OCI-LY3 (cell line): ENCODE data around the gene KRTAP3-1.

ENCODE experiments used
- H2AFZ ChIP-seq: fragments of 200-600, 300-600 bp; shearing (Covaris generic); 2 replicates; pipeline ENCODE4 v1.6.0; 2014; ENCODE audit warnings: antibody characterized with exemption, low read depth, low read length
- H3K27ac ChIP-seq: fragments of 200-600, 300-600 bp; sonication (generic); 2 replicates; pipeline ENCODE4 v1.5.1; 2014; ENCODE audit warnings: mild to moderate bottlenecking, low read length, moderate library complexity, mixed read lengths
- H3K27me3 ChIP-seq: fragments of 200-600, 300-600 bp; sonication (generic); 2 replicates; pipeline ENCODE4 v1.6.1; 2014; ENCODE audit warnings: low read depth, low read length, mixed read lengths
- H3K36me3 ChIP-seq: fragments of 200-600, 300-600 bp; sonication (generic); replicated peaks from 2 replicates; pipeline ENCODE3; 2014; ENCODE audit warnings: low read depth, low read length, mixed read lengths
- H3K4me1 ChIP-seq: fragments of 300-600, 200-600 bp; sonication (generic); 2 replicates; pipeline ENCODE4 v1.6.1; 2014; ENCODE audit warnings: low read length, mixed read lengths
- H3K4me2 ChIP-seq: fragments of 200-600, 300-600 bp; sonication (generic); 2 replicates; pipeline ENCODE4 v1.6.1; 2014; ENCODE audit warnings: low read length, mixed read lengths
- H3K4me3 ChIP-seq: fragments of 300-600, 200-600 bp; sonication (generic); 2 replicates; pipeline ENCODE4 v1.5.1; 2014; ENCODE audit warnings: antibody characterized with exemption, mild to moderate bottlenecking, low read length, moderate library complexity
- H3K79me2 ChIP-seq: fragments of 300-600, 200-600 bp; shearing (Covaris generic); 2 replicates; pipeline ENCODE4 v1.6.1; 2014; ENCODE audit warnings: mild to moderate bottlenecking, low read length, mixed read lengths
- H3K9ac ChIP-seq: fragments of 300-600, 200-600 bp; shearing (Covaris generic); 2 replicates; pipeline ENCODE4 v1.6.0; 2014; ENCODE audit warnings: mild to moderate bottlenecking, low read length, moderate library complexity
- H3K9me3 ChIP-seq: fragments of 200-600, 300-600 bp; shearing (Covaris generic); 2 replicates; pipeline ENCODE4 v1.6.1; 2014; ENCODE audit warnings: low read length, mixed read lengths; ENCODE audit not compliant: insufficient read depth
- H4K20me1 ChIP-seq: fragments of 200-600, 300-600 bp; sonication (generic); 2 replicates; pipeline ENCODE4 v1.6.1; 2016; ENCODE audit warnings: low read length, mixed read lengths; ENCODE audit not compliant: insufficient read depth
- EZH2phosphoT487 ChIP-seq: fragments of 200-600 bp; shearing (Covaris generic); IDR thresholded peaks from 2 replicates; pipeline ENCODE4 v1.6.1; 2018; ENCODE audit warnings: antibody characterized with exemption, mixed run types, low read depth
- TF ChIP-seq, protein P1 (sequence below): fragments of 200-600, 300-600 bp; sonication (generic); IDR thresholded peaks from 2 replicates; pipeline ENCODE4 v1.5.1; 2014; ENCODE audit warnings: antibody characterized with exemption, low read length, low read depth

KRTAP3-1 gene

GRCh38 chr17:41013606-41014005, 4.7 kb upstream of the KRTAP3-1 start:
- no peaks in the 10 kb centered on the region for H3K79me2 ChIP-seq
- H3K27me3 ChIP-seq: peaks cover 25% of the 10 kb centered on the region
- no peaks in the 10 kb centered on the region for H3K36me3 ChIP-seq
- no peak overlapping the region for H2AFZ ChIP-seq
- TF ChIP-seq, protein P1, sequence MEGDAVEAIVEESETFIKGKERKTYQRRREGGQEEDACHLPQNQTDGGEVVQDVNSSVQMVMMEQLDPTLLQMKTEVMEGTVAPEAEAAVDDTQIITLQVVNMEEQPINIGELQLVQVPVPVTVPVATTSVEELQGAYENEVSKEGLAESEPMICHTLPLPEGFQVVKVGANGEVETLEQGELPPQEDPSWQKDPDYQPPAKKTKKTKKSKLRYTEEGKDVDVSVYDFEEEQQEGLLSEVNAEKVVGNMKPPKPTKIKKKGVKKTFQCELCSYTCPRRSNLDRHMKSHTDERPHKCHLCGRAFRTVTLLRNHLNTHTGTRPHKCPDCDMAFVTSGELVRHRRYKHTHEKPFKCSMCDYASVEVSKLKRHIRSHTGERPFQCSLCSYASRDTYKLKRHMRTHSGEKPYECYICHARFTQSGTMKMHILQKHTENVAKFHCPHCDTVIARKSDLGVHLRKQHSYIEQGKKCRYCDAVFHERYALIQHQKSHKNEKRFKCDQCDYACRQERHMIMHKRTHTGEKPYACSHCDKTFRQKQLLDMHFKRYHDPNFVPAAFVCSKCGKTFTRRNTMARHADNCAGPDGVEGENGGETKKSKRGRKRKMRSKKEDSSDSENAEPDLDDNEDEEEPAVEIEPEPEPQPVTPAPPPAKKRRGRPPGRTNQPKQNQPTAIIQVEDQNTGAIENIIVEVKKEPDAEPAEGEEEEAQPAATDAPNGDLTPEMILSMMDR: no peak
- no peak for TF ChIP-seq EZH2phosphoT487
- no peak overlapping the region for H3K4me2 ChIP-seq
- H3K9ac ChIP-seq: no peak overlapping the region
- H3K4me1 ChIP-seq: no peaks in the 10 kb centered on the region
- no peak overlapping the region for H3K27ac ChIP-seq
- no peak overlapping the region for H3K4me3 ChIP-seq
- no peaks in the 10 kb centered on the region for H3K9me3 ChIP-seq
- H4K20me1 ChIP-seq: no peaks in the 10 kb centered on the region

- no peaks in the 10 kb centered on the region for H3K79me2 ChIP-seq
- H4K20me1 ChIP-seq: no peaks in the 10 kb centered on the region
- H3K4me2 ChIP-seq: no peak overlapping the region
- H3K9me3 ChIP-seq: no peaks in the 10 kb centered on the region
- no peaks in the 10 kb centered on the region for H3K36me3 ChIP-seq
- H3K4me3 ChIP-seq: no peak overlapping the region
- H2AFZ ChIP-seq: no peak overlapping the region
- H3K27me3 ChIP-seq: peaks cover 25% of the 10 kb centered on the region
- no peaks in the 10 kb centered on the region for H3K4me1 ChIP-seq
- no peak overlapping the region for H3K9ac ChIP-seq
- TF ChIP-seq, protein P1: no peak
- no peak for TF ChIP-seq EZH2phosphoT487
- no peak overlapping the region for H3K27ac ChIP-seq
Observed at GRCh38 chr17:41013181-41013580, 4.3 kb upstream of the KRTAP3-1 start.

- Histone ChIP-seq H3K9me3 (no peaks in the 10 kb centered on the region), H3K36me3 (no peaks in the 10 kb centered on the region), H3K9ac (no peak overlapping the region), H4K20me1 (no peaks in the 10 kb centered on the region), H3K79me2 (no peaks in the 10 kb centered on the region), H3K4me1 (no peaks in the 10 kb centered on the region), H3K4me2 (no peak overlapping the region), H2AFZ (no peak overlapping the region), H3K27ac (no peak overlapping the region), H3K27me3 (peaks cover 25% of the 10 kb centered on the region), H3K4me3 (no peak overlapping the region)
- TF ChIP-seq, protein P1: no peak
- no peak for TF ChIP-seq EZH2phosphoT487
Observed at GRCh38 chr17:41012326-41013120, 3.6 kb upstream of the KRTAP3-1 start.

DNA sequence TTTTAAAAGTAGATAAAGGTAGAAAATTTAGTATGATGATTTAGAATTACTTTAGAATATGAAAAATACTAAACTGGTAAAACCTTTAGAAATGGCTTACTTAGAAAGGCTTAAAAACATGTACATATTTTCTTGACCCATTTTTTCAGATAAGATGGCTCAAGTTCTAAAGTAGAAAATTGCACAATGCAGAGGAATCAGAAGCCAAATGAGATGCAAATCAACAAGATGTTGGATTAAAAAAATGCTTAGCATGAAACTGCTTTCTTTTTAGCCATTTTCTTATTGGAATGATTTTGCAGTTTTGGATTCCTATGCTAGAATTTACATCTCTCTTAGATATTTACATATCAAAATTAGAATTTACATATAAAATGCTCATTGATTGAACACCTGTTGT, 1.5 kb upstream of the KRTAP3-1 start:
- no peaks in the 10 kb centered on the region for H3K9me3 ChIP-seq
- no peak overlapping the region for H3K4me2 ChIP-seq
- H2AFZ ChIP-seq: no peak overlapping the region
- H3K9ac ChIP-seq: no peak overlapping the region
- H3K36me3 ChIP-seq: no peaks in the 10 kb centered on the region
- no peaks in the 10 kb centered on the region for H4K20me1 ChIP-seq
- TF ChIP-seq EZH2phosphoT487: no peak
- TF ChIP-seq, protein P1: no peak
- no peak overlapping the region for H3K27ac ChIP-seq
- no peaks in the 10 kb centered on the region for H3K4me1 ChIP-seq
- H3K79me2 ChIP-seq: no peaks in the 10 kb centered on the region
- no peak overlapping the region for H3K4me3 ChIP-seq
- peaks cover 17% of the 10 kb centered on the region for H3K27me3 ChIP-seq
